Urinary bladder (tissue), 4 donors: ENCODE data around the gene TARBP2. TPM values are rescaled to one million over a fixed set of nuclear protein-coding genes. Genes with fewer than 3 reads are reported as not detected.

Experiments
- DNase-seq: peaks from one replicate; pipeline ENCODE4 v3.0.0-alpha.2; 2015; ENCODE audit errors: extremely low spot score
- H3K27ac ChIP-seq: one replicate; pipeline ENCODE4 v1.5.1; 2013; ENCODE audit warnings: low read depth, mild to moderate bottlenecking, moderate library complexity
- H3K36me3 ChIP-seq: one replicate; pipeline ENCODE4 v1.6.1; 2013; ENCODE audit warnings: mild to moderate bottlenecking, moderate library complexity; ENCODE audit not compliant: insufficient read depth
- H3K4me1 ChIP-seq: one replicate; pipeline ENCODE4 v1.6.1; 2013; ENCODE audit warnings: mild to moderate bottlenecking, moderate library complexity; ENCODE audit not compliant: insufficient read depth
- H3K4me3 ChIP-seq: one replicate; pipeline ENCODE4 v1.5.1; 2013; ENCODE audit warnings: low read depth, low read length
- WGBS: extraction: QIAGEN DNeasy Blood & Tissue Kit; methylation state at CpG from one replicate; pipeline ENCODE4 v1.1.7; 2013; 5-methylcytosine and 5-hydroxymethylcytosine counted together
- polyA plus RNA-seq: library from polyadenylated mRNA; stranded (reverse); fragments of 200-250 nt; gene quantifications from one replicate; pipeline ENCODE4 v1.2.3, GENCODE V29; 2013
- total RNA-seq: library from RNA; depleted of rRNA; stranded (reverse); fragments of >200 nt; gene quantifications from one replicate; pipeline ENCODE4 v1.2.3, GENCODE V29; 2014
- donor health status: healthy with polysubstance abuse.
- donor health status: healthy.

The TARBP2 gene
- total RNA-seq: 22.2 TPM
- 24.1 TPM for polyA plus RNA-seq

DNA sequence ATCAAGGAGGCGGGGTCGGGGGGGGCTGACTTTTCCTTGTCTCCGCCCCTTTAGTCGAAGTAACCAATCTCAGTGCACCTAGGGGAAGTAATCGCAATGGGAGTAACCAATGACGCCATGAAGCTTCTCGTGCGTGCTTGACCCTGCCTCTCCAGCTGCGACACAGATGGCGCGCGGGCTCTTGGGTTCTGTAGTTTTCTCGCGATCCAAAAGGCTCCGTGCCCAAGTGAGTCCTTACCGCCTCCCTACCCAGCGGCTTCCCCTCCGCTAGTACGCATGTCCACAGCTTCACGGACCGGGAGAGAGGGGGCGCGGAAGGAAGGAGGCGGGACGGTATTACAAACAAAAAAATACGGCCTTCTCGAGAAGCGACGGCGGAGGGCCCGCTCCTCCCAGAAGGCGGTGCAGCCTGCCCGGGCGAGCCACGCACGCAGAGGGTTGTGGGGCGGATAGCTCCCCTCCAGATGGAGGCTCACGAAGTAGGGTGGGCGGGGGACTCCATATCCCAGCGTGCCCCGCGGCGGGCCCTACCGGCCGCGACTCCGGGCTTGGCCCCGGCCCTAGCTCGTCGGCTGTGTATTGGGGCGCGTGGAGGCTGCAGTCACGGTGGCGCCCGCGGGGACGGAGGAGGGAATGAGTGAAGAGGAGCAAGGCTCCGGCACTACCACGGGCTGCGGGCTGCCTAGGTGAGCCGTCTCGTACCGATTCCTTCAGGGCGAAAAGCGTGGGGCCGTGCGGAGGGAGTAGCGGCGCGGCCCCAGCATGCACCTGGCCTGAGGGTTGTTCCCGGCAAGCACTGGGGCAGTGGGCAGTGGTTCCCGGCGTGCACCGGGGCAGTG is at the start of gene TARBP2:
TARBP2 (plus strand) TSS at position 508 of the 839 bp plus-strand sequence; CDS start at position 634, 126 bp downstream.
- H3K36me3 ChIP-seq: no peaks in the 10 kb centered on the region
- WGBS: under 1% methylated on average over 74 of the region's 74 CpGs
- H3K27ac ChIP-seq: peak within 1 kb of the TSS; percentile 96
- peak within 1 kb of the TSS; percentile 54 for H3K4me3 ChIP-seq
- no peaks in the 10 kb centered on the region for H3K4me1 ChIP-seq
- DNase-seq: peak; percentile 100

DNA sequence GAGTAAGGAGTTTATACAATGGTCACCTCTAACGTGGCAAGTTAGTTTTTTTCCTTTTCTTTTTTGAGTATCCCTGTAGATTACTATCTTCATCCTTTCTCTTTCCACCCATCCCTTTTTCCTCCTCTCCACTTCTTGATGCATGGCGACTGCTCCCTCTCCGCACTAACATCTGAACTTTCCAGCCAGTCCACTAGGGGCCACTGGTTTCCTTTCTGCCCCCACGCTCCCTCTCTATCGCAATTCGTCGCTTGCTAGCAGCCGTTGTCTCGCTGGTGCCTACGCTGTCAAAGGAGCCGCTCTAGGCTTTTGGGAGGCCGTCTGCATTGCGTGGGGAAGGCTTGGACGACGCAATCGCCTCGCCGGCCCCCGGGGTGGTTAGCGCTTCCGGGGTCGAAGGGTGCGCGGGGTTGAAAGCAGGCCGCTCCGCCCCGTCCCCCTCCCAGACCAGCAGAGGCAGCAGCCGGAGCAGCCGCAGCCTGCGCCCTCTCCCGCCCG is 49.4 kb upstream of the TARBP2 start, which contains the start of gene PCBP2:
PCBP2 (plus strand) TSS at position 442 of the 498 bp plus-strand sequence. CDS start 2,699 bp downstream, outside the sequence.
- WGBS: under 1% methylated on average over 32 of the region's 32 CpGs
- DNase-seq: peak; percentile 98
- Histone ChIP-seq H3K27ac (peak within 1 kb of the TSS; percentile 93), H3K4me1 (no peaks in the 10 kb centered on the region), H3K4me3 (peak within 1 kb of the TSS; percentile 70), H3K36me3 (peaks cover 2% of the 10 kb centered on the region)

GRCh38 chr12:53452159-53453077 is 48.7 kb upstream of the TARBP2 start:
- peak overlapping the region; percentile 93 for H3K27ac ChIP-seq
- H3K36me3 ChIP-seq: peaks cover 2% of the 10 kb centered on the region
- H3K4me3 ChIP-seq: peak overlapping the region; percentile 70
- H3K4me1 ChIP-seq: no peaks in the 10 kb centered on the region
- peak; percentile 64 for DNase-seq
- WGBS: under 1% methylated on average over 75 of the region's 82 CpGs

DNA sequence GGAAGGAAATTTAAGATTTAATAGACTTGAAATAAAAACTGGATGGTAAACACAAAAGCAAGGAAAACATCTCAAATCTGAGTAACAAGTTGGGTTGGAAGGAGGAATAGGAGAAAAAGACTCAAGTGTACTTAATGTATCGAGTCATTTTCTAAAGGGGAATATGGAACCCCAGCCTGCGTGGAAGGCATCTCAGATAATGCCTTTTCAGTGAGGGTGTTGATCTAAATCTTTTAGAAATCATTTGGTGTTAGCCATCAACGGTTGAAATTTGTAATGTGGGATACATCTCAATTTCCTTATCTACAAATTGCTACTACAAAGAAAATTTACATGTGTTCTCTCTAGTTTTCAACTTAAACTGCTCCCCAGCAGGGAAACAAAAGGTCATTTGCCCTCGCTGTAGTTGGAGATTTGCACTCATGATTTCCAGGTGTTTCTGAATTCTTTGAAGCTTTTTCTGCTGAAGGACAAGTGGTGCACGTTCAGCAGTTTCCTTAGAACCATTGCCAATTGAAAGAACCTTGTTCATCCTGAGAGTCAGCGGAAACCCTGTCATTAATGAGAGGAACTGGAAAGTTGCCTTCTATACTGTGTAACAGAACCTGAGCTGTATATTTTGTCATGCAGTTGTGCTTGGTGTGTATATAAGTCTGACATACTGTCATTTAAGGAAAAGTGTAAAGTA is 47.0 kb upstream of the TARBP2 start:
- Histone ChIP-seq H3K27ac (no peak overlapping the region), H3K4me3 (no peak overlapping the region), H3K4me1 (no peaks in the 10 kb centered on the region), H3K36me3 (peaks cover 5% of the 10 kb centered on the region)
- 26% methylated on average over 6 of the region's 6 CpGs for WGBS
- DNase-seq: no peak

DNA sequence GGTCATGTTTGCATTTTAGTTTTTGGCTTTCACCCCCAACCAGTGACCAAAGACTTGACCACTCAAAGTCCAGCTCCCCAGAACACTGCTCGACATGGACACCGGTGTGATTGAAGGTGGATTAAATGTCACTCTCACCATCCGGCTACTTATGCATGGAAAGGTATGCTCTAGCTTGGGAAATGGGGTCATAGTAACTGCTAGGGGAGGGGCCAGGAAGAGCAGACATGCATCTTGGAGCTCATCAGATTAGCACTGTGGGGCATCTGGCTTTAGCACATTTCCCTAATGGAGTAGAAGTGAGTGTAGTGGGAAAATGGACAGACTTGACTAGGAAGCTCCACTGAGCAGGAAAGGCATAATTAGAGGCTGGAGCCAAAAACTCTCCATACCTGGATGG is 46.4 kb upstream of the TARBP2 start:
- peaks cover 6% of the 10 kb centered on the region for H3K36me3 ChIP-seq
- no peak for DNase-seq
- H3K4me1 ChIP-seq: no peaks in the 10 kb centered on the region
- H3K4me3 ChIP-seq: no peak overlapping the region
- 52% methylated on average over 3 of the region's 3 CpGs for WGBS
- H3K27ac ChIP-seq: no peak overlapping the region

DNA sequence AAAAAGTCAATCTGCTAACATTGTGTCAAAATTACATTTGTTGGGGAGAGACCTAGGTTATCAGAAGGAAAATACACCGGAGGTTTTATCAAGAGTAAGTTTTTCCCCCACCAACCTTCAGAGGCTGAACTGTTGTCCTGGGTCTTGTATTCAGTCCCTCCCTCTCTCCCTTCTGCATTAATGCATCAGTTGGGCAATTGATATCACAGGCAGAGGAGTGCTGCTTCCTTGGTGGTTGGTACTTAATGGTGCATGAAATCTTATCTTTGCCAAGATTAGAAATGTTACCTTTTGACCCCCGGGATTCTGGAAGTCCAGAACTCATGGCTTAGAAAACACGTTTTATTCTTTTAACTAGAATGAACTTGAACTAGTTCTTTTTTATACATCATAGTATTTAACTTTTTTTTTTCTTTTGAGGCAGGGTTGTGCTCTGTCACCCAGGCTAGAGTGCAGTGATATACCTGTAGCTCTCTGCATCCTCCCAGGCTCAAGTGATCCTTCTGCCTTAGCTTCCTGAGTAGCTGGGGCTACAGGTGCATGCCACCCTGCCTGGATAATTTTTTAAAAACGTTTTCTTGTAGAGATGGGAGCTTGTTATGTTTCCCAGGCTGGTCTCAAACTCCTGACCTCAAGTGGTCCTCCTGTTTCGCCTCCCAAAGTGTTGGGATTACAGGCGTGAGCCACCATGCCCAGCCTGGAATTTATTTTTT is 44.3 kb upstream of the TARBP2 start:
- peaks cover 10% of the 10 kb centered on the region for H3K36me3 ChIP-seq
- 71% methylated on average over 6 of the region's 6 CpGs for WGBS
- H3K4me1 ChIP-seq: no peaks in the 10 kb centered on the region
- H3K27ac ChIP-seq: no peak overlapping the region
- no peak overlapping the region for H3K4me3 ChIP-seq
- DNase-seq: no peak

DNA sequence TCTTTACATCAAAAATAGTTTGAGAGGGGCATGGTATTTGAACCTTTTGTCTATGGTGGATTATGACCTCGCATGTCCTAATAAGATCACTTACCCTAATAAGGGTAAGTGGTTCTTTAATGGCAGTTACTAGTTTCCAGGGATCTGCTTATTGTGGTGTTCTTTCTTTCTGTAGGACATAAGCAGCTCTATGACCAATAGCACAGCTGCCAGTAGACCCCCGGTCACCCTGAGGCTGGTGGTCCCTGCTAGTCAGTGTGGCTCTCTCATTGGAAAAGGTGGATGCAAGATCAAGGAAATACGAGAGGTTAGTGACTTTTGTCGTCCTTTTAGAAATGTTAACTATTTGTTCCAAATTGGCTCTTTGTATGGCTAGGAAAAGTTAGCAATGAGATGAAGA is 42.0 kb upstream of the TARBP2 start:
- peaks cover 13% of the 10 kb centered on the region for H3K36me3 ChIP-seq
- 73% methylated on average over 4 of the region's 4 CpGs for WGBS
- DNase-seq: no peak
- H3K4me1 ChIP-seq: no peaks in the 10 kb centered on the region
- no peak overlapping the region for H3K27ac ChIP-seq
- H3K4me3 ChIP-seq: no peak overlapping the region

- no peak for DNase-seq
- WGBS: 68% methylated on average over 3 of the region's 3 CpGs
- Histone ChIP-seq H3K4me3 (no peak overlapping the region), H3K4me1 (no peaks in the 10 kb centered on the region), H3K36me3 (peaks cover 18% of the 10 kb centered on the region), H3K27ac (no peak overlapping the region)
Observed at GRCh38 chr12:53461059-53461458, 40.0 kb upstream of the TARBP2 start.

- Histone ChIP-seq H3K4me3 (no peak overlapping the region), H3K27ac (no peak overlapping the region)
Observed at GRCh38 chr12:53461591-53461990, 39.5 kb upstream of the TARBP2 start.

DNA sequence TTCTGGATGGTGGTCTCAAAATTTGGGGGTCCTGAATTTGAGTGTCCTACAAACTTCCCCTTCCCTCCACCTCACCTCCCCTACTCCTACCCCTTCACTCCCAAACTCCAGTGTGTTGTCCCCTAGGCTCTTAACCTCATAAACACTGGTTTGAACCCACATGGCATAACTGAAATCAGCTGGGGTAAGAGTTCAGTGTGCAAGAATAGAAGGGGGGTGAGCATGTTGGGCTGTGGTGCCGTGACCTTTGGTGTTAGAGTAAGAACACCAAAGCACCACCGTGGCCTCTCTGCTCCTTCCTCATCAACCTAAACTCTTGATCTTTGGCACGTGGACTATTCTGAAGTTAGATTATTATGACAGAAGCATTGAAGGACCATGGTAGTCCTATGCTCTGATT is 38.1 kb upstream of the TARBP2 start:
- Histone ChIP-seq H3K36me3 (peaks cover 18% of the 10 kb centered on the region), H3K4me3 (no peak overlapping the region), H3K4me1 (no peaks in the 10 kb centered on the region), H3K27ac (no peak overlapping the region)
- 73% methylated on average over 3 of the region's 3 CpGs for WGBS
- DNase-seq: no peak

More at GRCh38 chr12:53461591-53461990, 39.5 kb upstream of the TARBP2 start:
- WGBS: 85% methylated on average over 8 of the region's 8 CpGs
- no peak for DNase-seq
- peaks cover 18% of the 10 kb centered on the region for H3K36me3 ChIP-seq
- H3K4me1 ChIP-seq: no peaks in the 10 kb centered on the region

GRCh38 chr12:53463802-53464560 is 37.1 kb upstream of the TARBP2 start:
- no peak overlapping the region for H3K4me3 ChIP-seq
- no peak overlapping the region for H3K27ac ChIP-seq
- H3K36me3 ChIP-seq: peaks cover 17% of the 10 kb centered on the region
- no peaks in the 10 kb centered on the region for H3K4me1 ChIP-seq
- DNase-seq: no peak
- 56% methylated on average over 5 of the region's 5 CpGs for WGBS
